Pons (tissue), 1 donor: ENCODE data around the gene LPP.

ENCODE experiments used
- DNase-seq: peaks from one replicate; pipeline ENCODE4 v3.0.0-alpha.2; 2016; ENCODE audit warnings: low spot score

Gene LPP

GRCh38 chr3:188331166-188331565 lies 177.2 kb downstream of the LPP start:
- DNase-seq, result no peak

GRCh38 chr3:188332085-188332484 lies 178.1 kb downstream of the LPP start:
- DNase-seq, result no peak

- no peak for DNase-seq
Observed at GRCh38 chr3:188335656-188336055, 181.7 kb downstream of the LPP start.

- DNase-seq, result no peak
Observed at GRCh38 chr3:188336178-188336577, 182.2 kb downstream of the LPP start.

- no peak for DNase-seq
Observed at GRCh38 chr3:188337232-188337631, 183.3 kb downstream of the LPP start.

GRCh38 chr3:188338086-188338485 lies 184.1 kb downstream of the LPP start:
- no peak for DNase-seq

GRCh38 chr3:188339410-188340295 lies 185.7 kb downstream of the LPP start:
- no peak for DNase-seq

- DNase-seq, result no peak
Observed at GRCh38 chr3:188341501-188341900, 187.5 kb downstream of the LPP start.

GRCh38 chr3:188342991-188343732 lies 189.2 kb downstream of the LPP start:
- no peak for DNase-seq

GRCh38 chr3:188343894-188344293 lies 189.9 kb downstream of the LPP start:
- no peak for DNase-seq

- DNase-seq, result peak; percentile 59
Observed at GRCh38 chr3:188345223-188345622, 191.3 kb downstream of the LPP start.

GRCh38 chr3:188348435-188349244 lies 194.7 kb downstream of the LPP start:
- DNase-seq, result no peak

GRCh38 chr3:188349351-188349901 lies 195.5 kb downstream of the LPP start:
- no peak for DNase-seq

GRCh38 chr3:188349933-188350332 lies 196.0 kb downstream of the LPP start:
- DNase-seq, result no peak

GRCh38 chr3:188350961-188351360 lies 197.0 kb downstream of the LPP start:
- DNase-seq, result no peak

GRCh38 chr3:188351648-188352047 lies 197.7 kb downstream of the LPP start:
- DNase-seq, result no peak

GRCh38 chr3:188352196-188352927 lies 198.4 kb downstream of the LPP start:
- no peak for DNase-seq

- DNase-seq, result no peak
Observed at GRCh38 chr3:188353426-188353825, 199.5 kb downstream of the LPP start.

- no peak for DNase-seq
Observed at GRCh38 chr3:188358787-188359493, 205.0 kb downstream of the LPP start.

- DNase-seq, result no peak
Observed at GRCh38 chr3:188360364-188360881, 206.5 kb downstream of the LPP start.
